Nephron (organoid): Measurements from ENCODE around the gene CARD11.

ENCODE experiments used
- H3K27ac Mint-ChIP-seq, 3 experiments: 2 replicates each; pipeline ENCODE4 v1.8.0; 2020; ENCODE audit warnings: mixed read lengths in 3 of 3, mild to moderate bottlenecking in 2 of 3, moderate library complexity in 1 of 3
- H3K27me3 Mint-ChIP-seq: 2 replicates; pipeline ENCODE4 v1.8.0; 2021; ENCODE audit warnings: low read depth, mild to moderate bottlenecking, moderate library complexity, mixed read lengths
- H3K36me3 Mint-ChIP-seq: 2 replicates; pipeline ENCODE4 v1.8.0; 2020; ENCODE audit warnings: low read depth, mixed read lengths
- H3K4me1 Mint-ChIP-seq: 2 replicates; pipeline ENCODE4 v1.8.0; 2020; ENCODE audit warnings: mixed read lengths
- H3K4me3 Mint-ChIP-seq, 3 experiments: 2 replicates each; pipeline ENCODE4 v1.8.0; 2020; ENCODE audit warnings: mild to moderate bottlenecking in 3 of 3, mixed read lengths in 3 of 3, moderate library complexity in 2 of 3
- H3K9me3 Mint-ChIP-seq: 2 replicates; pipeline ENCODE4 v1.8.0; 2020; ENCODE audit warnings: mixed read lengths
- CTCF ChIP-seq, 3 experiments: fragments of 200-600 bp; sonication (generic); IDR thresholded peaks; one replicate each; pipeline ENCODE4 v1.5.0; 2021; ENCODE audit warnings: antibody characterized with exemption in 3 of 3; ENCODE audit not compliant: unreplicated experiment in 3 of 3

CARD11 gene

DNA sequence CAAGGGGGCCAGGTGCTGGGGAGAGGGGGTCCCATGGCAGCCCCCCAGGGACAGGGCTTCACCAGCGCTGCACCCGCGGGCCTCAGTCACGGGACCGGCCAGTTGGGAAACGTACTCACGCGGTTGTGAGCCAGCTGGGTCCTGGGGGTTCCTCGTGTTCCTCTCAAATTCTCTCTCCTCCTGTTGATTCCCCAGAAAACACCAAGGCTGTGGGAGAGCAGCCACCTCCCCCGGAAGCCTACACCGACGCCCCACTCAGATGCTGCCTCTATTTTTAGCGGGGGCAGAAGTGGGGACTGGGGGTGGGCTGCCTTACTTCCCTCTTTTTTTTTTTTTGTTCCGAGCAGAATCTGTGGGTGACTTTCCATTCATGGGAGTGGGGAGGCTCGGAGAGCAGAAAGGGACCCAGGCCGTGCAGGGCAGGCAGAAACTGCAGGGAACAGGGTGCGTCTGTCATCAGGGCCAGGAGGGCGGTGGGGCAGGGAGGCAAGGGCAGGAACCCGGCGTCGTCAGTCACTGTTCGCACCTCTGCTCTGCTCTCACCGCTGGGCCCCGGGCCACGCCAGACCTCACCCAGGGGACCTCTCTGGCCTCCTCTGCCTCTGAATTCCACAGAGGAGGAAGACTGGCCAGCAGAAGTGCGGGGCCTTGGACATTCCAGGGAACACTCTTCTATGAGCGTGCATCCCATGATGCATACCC is 63.1 kb downstream of the CARD11 start:
- no peaks in the 10 kb centered on the region for H3K9me3 Mint-ChIP-seq
- H3K27me3 Mint-ChIP-seq = peaks cover 43% of the 10 kb centered on the region
- no peak overlapping the region for H3K4me3 Mint-ChIP-seq
- no peak overlapping the region for H3K27ac Mint-ChIP-seq
- no peak for TF ChIP-seq CTCF (IDR thresholded peaks at IDR 0.05; ENCODE audit: unreplicated experiment in 3 of 3)
- H3K4me1 Mint-ChIP-seq = peaks cover 13% of the 10 kb centered on the region
- no peaks in the 10 kb centered on the region for H3K36me3 Mint-ChIP-seq

GRCh38 chr7:2979951-2980350 is 63.7 kb downstream of the CARD11 start:
- H3K27me3 Mint-ChIP-seq = peaks cover 43% of the 10 kb centered on the region
- no peak overlapping the region for H3K27ac Mint-ChIP-seq
- no peaks in the 10 kb centered on the region for H3K9me3 Mint-ChIP-seq
- peaks cover 13% of the 10 kb centered on the region for H3K4me1 Mint-ChIP-seq
- no peak for TF ChIP-seq CTCF (IDR thresholded peaks at IDR 0.05; ENCODE audit: unreplicated experiment in 3 of 3)
- H3K4me3 Mint-ChIP-seq = no peak overlapping the region
- H3K36me3 Mint-ChIP-seq = no peaks in the 10 kb centered on the region

DNA sequence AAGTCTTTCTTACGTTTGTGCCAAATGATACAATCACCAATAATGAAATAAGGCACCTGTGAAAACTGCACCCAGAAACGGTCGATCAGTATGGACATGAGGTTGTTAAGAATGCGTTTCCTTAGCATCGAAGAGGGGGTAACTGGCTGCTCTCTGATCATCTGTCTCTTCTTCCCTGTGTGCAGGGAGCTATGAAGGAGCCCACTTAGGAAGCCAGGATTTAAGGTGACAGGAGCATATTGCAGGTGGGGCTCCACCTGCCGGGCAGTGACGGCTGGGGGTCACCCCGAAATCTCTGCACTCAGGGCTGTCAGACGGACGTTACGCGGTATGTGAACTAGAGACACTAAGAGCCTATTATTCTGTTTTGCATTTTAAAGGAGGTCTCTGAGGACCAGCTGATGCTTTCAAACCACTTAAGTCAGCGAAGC is 64.5 kb downstream of the CARD11 start:
- H3K9me3 Mint-ChIP-seq = no peaks in the 10 kb centered on the region
- no peaks in the 10 kb centered on the region for H3K36me3 Mint-ChIP-seq
- peaks cover 43% of the 10 kb centered on the region for H3K27me3 Mint-ChIP-seq
- no peak for TF ChIP-seq CTCF (IDR thresholded peaks at IDR 0.05; ENCODE audit: unreplicated experiment in 3 of 3)
- H3K4me3 Mint-ChIP-seq = peak overlapping the region in 1 of 3 experiments; percentile 7
- no peak overlapping the region for H3K27ac Mint-ChIP-seq
- peaks cover 13% of the 10 kb centered on the region for H3K4me1 Mint-ChIP-seq

GRCh38 chr7:2978408-2978807 is 65.3 kb downstream of the CARD11 start:
- Mint-ChIP-seq H3K4me1 (peaks cover 13% of the 10 kb centered on the region), H3K9me3 (no peaks in the 10 kb centered on the region), H3K27me3 (peaks cover 46% of the 10 kb centered on the region), H3K4me3 (peak overlapping the region in 2 of 3 experiments; percentile 46 to 58), H3K36me3 (no peaks in the 10 kb centered on the region), H3K27ac (no peak overlapping the region)
- TF ChIP-seq CTCF (IDR thresholded peaks at IDR 0.05; ENCODE audit: unreplicated experiment in 3 of 3) = no peak

DNA sequence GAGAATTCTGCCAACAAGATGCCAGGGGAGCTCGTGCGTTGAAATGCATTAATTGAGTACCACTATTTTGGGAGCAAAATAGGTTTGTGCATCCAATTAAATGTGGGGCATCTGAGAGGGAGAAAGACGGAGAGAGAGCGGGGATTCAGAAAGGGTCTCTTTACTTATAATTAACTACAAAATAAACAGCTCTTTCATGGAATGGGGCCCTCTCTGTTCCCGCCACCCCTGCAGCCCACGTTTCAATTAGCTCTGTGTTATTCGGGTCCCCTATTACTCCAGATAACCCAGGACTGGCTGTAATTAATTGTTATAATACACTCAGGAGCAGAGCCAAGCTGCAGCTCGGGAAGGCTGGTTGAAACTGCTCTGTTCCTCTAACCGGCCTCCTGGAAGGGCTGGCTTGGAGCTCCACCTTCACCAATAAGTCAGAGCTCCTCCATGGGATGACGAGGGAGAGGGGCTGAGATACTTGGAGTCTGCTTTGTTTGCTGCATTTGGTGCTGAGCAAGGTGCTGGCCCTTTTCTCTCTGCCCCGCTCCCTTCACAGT is 67.8 kb downstream of the CARD11 start:
- Mint-ChIP-seq H3K27ac (no peak overlapping the region), H3K4me3 (no peak overlapping the region), H3K27me3 (peaks cover 38% of the 10 kb centered on the region), H3K36me3 (no peaks in the 10 kb centered on the region), H3K4me1 (peaks cover 13% of the 10 kb centered on the region), H3K9me3 (no peaks in the 10 kb centered on the region)
- no peak for TF ChIP-seq CTCF (IDR thresholded peaks at IDR 0.05; ENCODE audit: unreplicated experiment in 3 of 3)
